ENCODE measurements around the gene CDKN2AIPNL. TPM values are rescaled to one million over a fixed set of nuclear protein-coding genes. Genes with fewer than 3 reads are reported as not detected.

The CDKN2AIPNL gene
- total RNA-seq, 5 donors from 2014 or later (not counting 1 experiment from before 2014, with no cell fraction given) = 14.0 to 17.3 (median 15.3) TPM

GRCh38 chr5:134449167-134449566 is 37.5 kb upstream of the CDKN2AIPNL start:
- Histone ChIP-seq H3K4me1 (ENCODE audit: control insufficient read depth in 1 of 2, extremely low read depth in 1 of 2, insufficient read depth in 2 of 2, low read length in 2 of 2) (no peaks in the 10 kb centered on the region), H3K9me3 (no peaks in the 10 kb centered on the region), H3K27ac (ENCODE audit: low read length) (no peak overlapping the region), H3K4me3 (ENCODE audit: control insufficient read depth in 1 of 2, extremely low read depth in 1 of 2, low read length in 1 of 2) (no peak overlapping the region), H3K36me3 (ENCODE audit: control insufficient read depth in 2 of 2, extremely low read depth in 1 of 2, insufficient read depth in 1 of 2, low read length in 1 of 2) (no peaks in the 10 kb centered on the region), H3K27me3 (replicated peaks in 1 of 2; ENCODE audit: control insufficient read depth in 2 of 2, extremely low read depth in 1 of 2, insufficient read depth in 2 of 2, low read length in 1 of 2) (no peaks in the 10 kb centered on the region)
- ATAC-seq (replicated peaks in 1 of 4) (no peak), DNase-seq (no peak)
- ChIA-PET CTCF (interaction anchor here in 1 of 2 donors (0.6 kb wide), 1 partner anchor 139 kb away, joined by 3 read pairs; no protein-coding TSS in a partner anchor), POLR2A (no interaction called here)
- Mint-ChIP-seq H3K36me3 (no peaks in the 10 kb centered on the region), H3K27ac (no peak overlapping the region), H3K9me3 (no peaks in the 10 kb centered on the region), H3K4me3 (no peak overlapping the region), H3K4me1 (peaks cover 0 to 6% (median 5%) of the 10 kb centered on the region in 3 donors), H3K27me3 (peaks cover 0 to 1% of the 10 kb centered on the region in 2 donors)
- no CpG with 5 or more reads among the region's 2 CpGs for WGBS (ENCODE audit: insufficient coverage)

GRCh38 chr5:134447815-134448520 is 36.3 kb upstream of the CDKN2AIPNL start:
- H3K27ac ChIP-seq (ENCODE audit: low read length) = no peak overlapping the region
- ATAC-seq (replicated peaks in 1 of 4) = no peak

GRCh38 chr5:134446938-134447337 is 35.3 kb upstream of the CDKN2AIPNL start:
- Mint-ChIP-seq H3K4me3 (no peak overlapping the region), H3K27me3 (no peaks in the 10 kb centered on the region), H3K36me3 (no peaks in the 10 kb centered on the region), H3K4me1 (peaks cover 0 to 6% (median 5%) of the 10 kb centered on the region in 3 donors), H3K27ac (no peak overlapping the region), H3K9me3 (no peaks in the 10 kb centered on the region)
- POLR2A ChIA-PET = interaction anchor here in 1 of 2 donors (0.7 kb wide), 1 partner anchor 385 kb away, joined by 4 read pairs; no protein-coding TSS in a partner anchor
- Histone ChIP-seq H3K36me3 (ENCODE audit: control insufficient read depth in 2 of 2, extremely low read depth in 1 of 2, insufficient read depth in 1 of 2, low read length in 1 of 2) (no peaks in the 10 kb centered on the region), H3K9me3 (no peaks in the 10 kb centered on the region), H3K4me3 (ENCODE audit: control insufficient read depth in 1 of 2, extremely low read depth in 1 of 2, low read length in 1 of 2) (no peak overlapping the region), H3K27ac (ENCODE audit: low read length) (no peak overlapping the region), H3K27me3 (replicated peaks in 1 of 2; ENCODE audit: control insufficient read depth in 2 of 2, extremely low read depth in 1 of 2, insufficient read depth in 2 of 2, low read length in 1 of 2) (no peaks in the 10 kb centered on the region), H3K4me1 (ENCODE audit: control insufficient read depth in 1 of 2, extremely low read depth in 1 of 2, insufficient read depth in 2 of 2, low read length in 2 of 2) (no peaks in the 10 kb centered on the region)
- DNase-seq = no peak
- WGBS (ENCODE audit: insufficient coverage) = 93% methylated on average over 2 of the region's 2 CpGs
- ATAC-seq (replicated peaks in 1 of 4) = no peak
- CTCF ChIA-PET = no interaction called here

More at GRCh38 chr5:134447815-134448520, 36.3 kb upstream of the CDKN2AIPNL start:
- CTCF ChIA-PET = no interaction called here
- Histone ChIP-seq H3K36me3 (ENCODE audit: control insufficient read depth in 2 of 2, extremely low read depth in 1 of 2, insufficient read depth in 1 of 2, low read length in 1 of 2) (no peaks in the 10 kb centered on the region), H3K4me1 (ENCODE audit: control insufficient read depth in 1 of 2, extremely low read depth in 1 of 2, insufficient read depth in 2 of 2, low read length in 2 of 2) (no peaks in the 10 kb centered on the region), H3K27me3 (replicated peaks in 1 of 2; ENCODE audit: control insufficient read depth in 2 of 2, extremely low read depth in 1 of 2, insufficient read depth in 2 of 2, low read length in 1 of 2) (no peaks in the 10 kb centered on the region), H3K4me3 (ENCODE audit: control insufficient read depth in 1 of 2, extremely low read depth in 1 of 2, low read length in 1 of 2) (no peak overlapping the region), H3K9me3 (no peaks in the 10 kb centered on the region)
- POLR2A ChIA-PET = interaction anchor here in 1 of 2 donors (0.6 to 0.7 kb wide), 2 partner anchors 226 to 384 kb away, joined by 4 read pairs; no protein-coding TSS in a partner anchor
- Mint-ChIP-seq H3K27me3 (no peaks in the 10 kb centered on the region), H3K27ac (no peak overlapping the region), H3K9me3 (no peaks in the 10 kb centered on the region), H3K36me3 (no peaks in the 10 kb centered on the region), H3K4me1 (peaks cover 0 to 6% (median 5%) of the 10 kb centered on the region in 3 donors), H3K4me3 (no peak overlapping the region)
- WGBS (ENCODE audit: insufficient coverage) = 90% methylated on average over 6 of the region's 7 CpGs
- no peak for DNase-seq

- Histone ChIP-seq H3K27ac (ENCODE audit: low read length) (no peak overlapping the region), H3K27me3 (replicated peaks in 1 of 2; ENCODE audit: control insufficient read depth in 2 of 2, extremely low read depth in 1 of 2, insufficient read depth in 2 of 2, low read length in 1 of 2) (no peaks in the 10 kb centered on the region), H3K9me3 (no peaks in the 10 kb centered on the region), H3K4me3 (ENCODE audit: control insufficient read depth in 1 of 2, extremely low read depth in 1 of 2, low read length in 1 of 2) (no peak overlapping the region), H3K4me1 (ENCODE audit: control insufficient read depth in 1 of 2, extremely low read depth in 1 of 2, insufficient read depth in 2 of 2, low read length in 2 of 2) (no peaks in the 10 kb centered on the region), H3K36me3 (ENCODE audit: control insufficient read depth in 2 of 2, extremely low read depth in 1 of 2, insufficient read depth in 1 of 2, low read length in 1 of 2) (no peaks in the 10 kb centered on the region)
- ChIA-PET POLR2A (no interaction called here), CTCF (no interaction called here)
- DNase-seq (no peak), ATAC-seq (replicated peaks in 1 of 4) (no peak)
- Mint-ChIP-seq H3K27me3 (no peaks in the 10 kb centered on the region), H3K27ac (no peak overlapping the region), H3K4me1 (peaks cover 0 to 6% (median 5%) of the 10 kb centered on the region in 3 donors), H3K9me3 (no peaks in the 10 kb centered on the region), H3K4me3 (no peak overlapping the region), H3K36me3 (no peaks in the 10 kb centered on the region)
- WGBS (ENCODE audit: insufficient coverage) = 84% methylated on average over 8 of the region's 8 CpGs
Observed at GRCh38 chr5:134445856-134446818, 34.5 kb upstream of the CDKN2AIPNL start.

GRCh38 chr5:134444941-134445471 is 33.3 kb upstream of the CDKN2AIPNL start:
- no peaks in the 10 kb centered on the region for H3K36me3 Mint-ChIP-seq
- no peaks in the 10 kb centered on the region for H3K9me3 Mint-ChIP-seq
- H3K4me1 Mint-ChIP-seq = peaks cover 0 to 6% (median 5%) of the 10 kb centered on the region in 3 donors
- Histone ChIP-seq H3K36me3 (ENCODE audit: control insufficient read depth in 2 of 2, extremely low read depth in 1 of 2, insufficient read depth in 1 of 2, low read length in 1 of 2) (no peaks in the 10 kb centered on the region), H3K4me1 (ENCODE audit: control insufficient read depth in 1 of 2, extremely low read depth in 1 of 2, insufficient read depth in 2 of 2, low read length in 2 of 2) (no peaks in the 10 kb centered on the region), H3K9me3 (no peaks in the 10 kb centered on the region), H3K4me3 (ENCODE audit: control insufficient read depth in 1 of 2, extremely low read depth in 1 of 2, low read length in 1 of 2) (no peak overlapping the region), H3K27me3 (replicated peaks in 1 of 2; ENCODE audit: control insufficient read depth in 2 of 2, extremely low read depth in 1 of 2, insufficient read depth in 2 of 2, low read length in 1 of 2) (no peaks in the 10 kb centered on the region), H3K27ac (ENCODE audit: low read length) (no peak overlapping the region)
- ChIA-PET POLR2A (no interaction called here), CTCF (no interaction called here)
- WGBS (ENCODE audit: insufficient coverage) = 63% methylated on average over 2 of the region's 5 CpGs
- peak overlapping the region in 1 of 2 donors; percentile 2 for H3K27ac Mint-ChIP-seq
- DNase-seq (no peak), ATAC-seq (replicated peaks in 1 of 4) (no peak)
- no peak overlapping the region for H3K4me3 Mint-ChIP-seq
- H3K27me3 Mint-ChIP-seq = no peaks in the 10 kb centered on the region

DNA sequence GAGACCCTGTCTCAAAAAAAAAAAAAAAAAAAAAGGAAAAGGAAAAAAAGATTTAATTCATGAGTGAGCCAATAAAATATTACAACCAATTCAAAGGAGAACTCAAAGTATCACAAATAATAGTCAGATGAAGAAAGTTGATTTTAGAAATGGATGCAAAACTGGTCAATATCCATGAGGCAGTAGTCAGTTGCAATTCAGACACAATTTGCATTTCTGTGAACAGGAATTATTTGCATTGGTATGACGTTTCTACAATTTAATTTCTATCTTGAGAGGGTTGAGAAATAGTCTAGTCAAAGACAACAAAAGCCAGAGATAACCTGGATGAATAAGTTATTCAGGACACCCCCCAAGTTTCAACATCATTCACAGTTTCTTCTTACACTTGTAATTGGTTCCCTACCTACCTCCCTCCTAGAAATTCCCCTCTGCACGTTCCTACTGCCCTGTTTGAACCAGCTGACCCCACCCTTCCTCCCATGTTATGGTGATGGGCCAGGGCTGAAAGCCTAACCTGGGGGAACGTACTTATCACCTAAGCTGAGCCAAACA is 28.6 kb upstream of the CDKN2AIPNL start:
- Mint-ChIP-seq H3K4me3 (no peak overlapping the region), H3K4me1 (peaks cover 11 to 21% (median 19%) of the 10 kb centered on the region in 3 donors), H3K27me3 (no peaks in the 10 kb centered on the region), H3K9me3 (no peaks in the 10 kb centered on the region), H3K36me3 (no peaks in the 10 kb centered on the region), H3K27ac (no peak overlapping the region)
- ChIA-PET POLR2A (interaction anchor here in 1 of 2 donors (0.6 kb wide), 1 partner anchor 240 kb away, joined by 4 read pairs; no protein-coding TSS in a partner anchor), CTCF (no interaction called here)
- no peak for DNase-seq
- peaks cover 0 to 18% of the 10 kb centered on the region in 2 experiments for H3K4me1 ChIP-seq (ENCODE audit: control insufficient read depth in 1 of 2, extremely low read depth in 1 of 2, insufficient read depth in 2 of 2, low read length in 2 of 2)
- ATAC-seq (replicated peaks in 1 of 4) = no peak
- no peak overlapping the region for H3K4me3 ChIP-seq (ENCODE audit: control insufficient read depth in 1 of 2, extremely low read depth in 1 of 2, low read length in 1 of 2)
- 40% methylated on average over 2 of the region's 3 CpGs for WGBS (ENCODE audit: insufficient coverage)
- no peak overlapping the region for H3K27ac ChIP-seq (ENCODE audit: low read length)
- no peaks in the 10 kb centered on the region for H3K36me3 ChIP-seq (ENCODE audit: control insufficient read depth in 2 of 2, extremely low read depth in 1 of 2, insufficient read depth in 1 of 2, low read length in 1 of 2)
- no peaks in the 10 kb centered on the region for H3K9me3 ChIP-seq
- H3K27me3 ChIP-seq (replicated peaks in 1 of 2; ENCODE audit: control insufficient read depth in 2 of 2, extremely low read depth in 1 of 2, insufficient read depth in 2 of 2, low read length in 1 of 2) = peaks cover 0 to 6% of the 10 kb centered on the region in 2 experiments
